GM19351 (cell line): Measurements from ENCODE around the gene TRIM22.
"Not testable (repeated sequence)": the region's sequence is repeated elsewhere in the genome, so short reads cannot be mapped to it uniquely, and the experiment has no call there.

Source experiments
- ATAC-seq: cut with Tn5 transposase; IDR thresholded peaks from one replicate; pipeline ENCODE4 v1.9.1; 2021; ENCODE audit warnings: mild to moderate bottlenecking, moderate library complexity; ENCODE audit not compliant: unreplicated experiment

The TRIM22 gene

DNA sequence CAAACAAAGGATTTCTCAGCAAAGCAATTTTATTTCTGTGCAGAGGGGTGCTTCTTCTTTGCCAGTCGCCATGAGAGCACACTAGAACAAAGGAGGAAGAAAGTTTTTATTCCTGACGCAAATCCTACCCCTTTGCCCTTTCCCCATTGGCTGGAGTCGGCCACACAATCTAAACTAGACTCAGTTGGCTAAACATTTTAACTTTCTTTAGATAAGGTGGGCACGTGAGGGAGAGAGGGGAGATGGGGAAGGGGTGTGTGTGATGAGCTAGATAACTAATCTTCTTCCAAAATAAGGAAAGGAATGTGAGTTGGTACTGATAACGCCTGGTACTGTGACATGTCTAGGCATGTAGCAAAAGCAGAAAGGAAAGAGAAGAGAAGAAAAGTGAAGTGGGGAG is 626 bp downstream of the TRIM22 start:
- ATAC-seq = no peak

GRCh38 chr11:5690736-5691135 is 1.1 kb downstream of the TRIM22 start:
- ATAC-seq = no peak

DNA sequence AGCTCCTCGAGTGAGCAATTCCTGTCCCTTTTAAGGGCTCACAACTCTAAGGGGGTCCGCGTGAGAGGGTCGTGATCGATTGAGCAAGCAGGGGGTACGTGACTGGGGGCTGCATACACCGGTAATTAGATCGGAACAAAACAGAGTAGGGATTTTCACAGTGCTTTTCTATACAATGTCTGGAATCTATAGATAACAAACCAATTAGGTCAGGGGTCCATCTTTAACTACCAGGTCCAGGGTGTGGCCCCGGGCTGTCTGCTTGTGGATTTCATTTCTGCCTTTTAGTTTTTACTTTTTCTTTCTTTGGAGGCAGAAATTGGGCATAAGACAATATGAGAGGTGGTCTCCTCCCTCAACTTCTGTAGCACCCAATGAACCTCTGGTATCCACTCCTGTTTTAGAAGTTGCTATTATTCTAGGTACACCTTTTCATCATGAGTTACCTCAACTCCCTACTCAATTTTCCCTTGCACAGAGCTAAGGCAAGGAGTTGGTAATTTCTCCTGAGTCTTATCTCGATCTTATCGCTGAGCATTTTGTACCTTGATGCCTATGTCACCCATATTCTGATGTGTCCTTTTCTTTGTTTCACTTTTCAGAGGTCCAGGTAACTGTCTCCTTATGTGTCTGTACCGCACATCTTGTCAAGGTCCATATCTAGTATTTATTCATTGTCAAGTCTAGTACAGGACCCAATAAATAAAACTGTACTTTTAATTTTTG is 1.8 kb downstream of the TRIM22 start:
- ATAC-seq = not testable (repeated sequence)

DNA sequence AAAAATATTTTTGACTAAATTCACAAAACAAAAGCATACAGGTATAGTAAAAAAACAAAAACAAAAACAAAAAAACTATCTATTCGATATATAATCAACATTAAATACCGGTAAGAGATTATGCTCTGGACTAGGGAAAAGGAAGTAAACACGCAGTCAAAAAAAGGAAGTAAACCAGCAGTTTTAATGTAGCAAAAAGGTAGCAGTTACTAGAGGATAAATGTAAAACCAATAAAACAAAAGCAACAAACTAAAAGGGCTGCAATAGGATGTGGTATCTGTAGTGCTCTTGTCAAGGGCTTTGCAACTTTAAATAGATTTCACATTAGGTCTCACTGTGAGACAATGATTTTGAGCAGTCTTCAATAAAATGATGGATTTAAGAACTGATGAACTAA is 2.4 kb downstream of the TRIM22 start:
- ATAC-seq = no peak

- no peak for ATAC-seq
Measured at GRCh38 chr11:5694642-5695041, 5.1 kb downstream of the TRIM22 start.

- ATAC-seq = no peak
Measured at GRCh38 chr11:5695580-5695979, 6.0 kb downstream of the TRIM22 start.

- no peak for ATAC-seq
Measured at GRCh38 chr11:5696210-5696609, 6.6 kb downstream of the TRIM22 start.

DNA sequence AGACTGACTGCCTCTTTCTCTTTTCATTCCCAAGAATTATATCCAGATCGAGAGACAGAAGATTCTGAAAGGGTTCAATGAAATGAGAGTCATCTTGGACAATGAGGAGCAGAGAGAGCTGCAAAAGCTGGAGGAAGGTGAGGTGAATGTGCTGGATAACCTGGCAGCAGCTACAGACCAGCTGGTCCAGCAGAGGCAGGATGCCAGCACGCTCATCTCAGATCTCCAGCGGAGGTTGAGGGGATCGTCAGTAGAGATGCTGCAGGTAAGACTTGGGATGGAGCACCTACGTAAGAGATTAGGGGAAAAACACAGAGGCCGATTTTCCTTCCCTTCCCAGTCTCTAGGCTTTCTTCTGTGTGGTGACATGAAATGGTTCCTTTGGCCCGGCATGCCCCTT is 8.7 kb downstream of the TRIM22 start:
- ATAC-seq = no peak

DNA sequence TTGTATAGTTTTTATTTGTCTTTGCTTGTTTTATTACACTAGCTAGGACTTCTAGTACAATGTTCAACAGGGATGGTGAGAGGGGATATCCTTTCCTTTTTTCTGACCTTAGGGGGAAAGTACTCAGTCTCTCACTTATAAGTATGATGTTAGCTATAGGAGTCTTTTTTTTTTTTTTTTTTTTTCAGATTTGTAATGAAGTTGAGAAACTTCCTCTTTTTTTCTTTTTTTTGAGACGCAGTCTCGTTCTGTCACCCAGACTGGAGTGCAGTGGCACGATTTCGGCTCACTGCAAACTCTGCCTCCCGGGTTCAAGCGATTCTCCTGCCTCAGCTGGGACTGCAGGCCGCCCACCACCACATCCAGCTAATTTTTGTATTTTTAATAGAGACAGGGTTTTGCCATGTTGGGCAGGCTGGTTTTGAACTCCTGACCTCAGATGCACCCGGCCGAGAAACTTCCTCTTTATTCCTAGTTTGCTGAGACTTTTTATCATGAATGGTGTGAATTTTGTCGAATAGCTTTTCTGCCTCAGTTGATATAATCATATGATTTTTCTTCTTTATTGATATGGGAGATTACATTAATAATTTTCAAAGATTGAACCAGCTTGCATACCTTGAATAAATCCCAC is 10.9 kb downstream of the TRIM22 start:
- ATAC-seq = no peak

DNA sequence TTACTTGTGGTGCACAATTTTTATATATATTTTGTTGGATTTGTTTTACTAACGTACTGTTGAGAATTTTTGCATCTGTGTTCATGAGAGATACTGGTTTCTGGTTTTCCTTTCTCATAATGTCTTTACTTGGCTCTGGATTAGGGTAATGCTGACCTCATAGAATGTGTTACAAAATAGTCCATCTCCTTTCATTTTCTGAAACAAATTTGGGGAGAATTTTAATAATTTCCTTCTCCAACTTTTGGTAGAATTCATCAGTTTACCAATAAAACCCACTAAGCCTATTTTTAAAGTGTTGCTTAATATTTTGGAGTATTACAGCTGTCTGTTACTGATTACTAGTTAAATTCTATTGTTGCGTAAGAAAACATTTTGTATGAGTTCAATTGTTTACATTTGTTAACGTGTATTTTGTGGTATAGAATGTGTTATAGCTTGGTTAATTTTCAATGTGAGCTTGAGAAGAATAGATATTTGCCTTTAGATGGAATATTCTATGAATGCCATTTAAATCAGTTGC is 11.5 kb downstream of the TRIM22 start:
- no peak for ATAC-seq

DNA sequence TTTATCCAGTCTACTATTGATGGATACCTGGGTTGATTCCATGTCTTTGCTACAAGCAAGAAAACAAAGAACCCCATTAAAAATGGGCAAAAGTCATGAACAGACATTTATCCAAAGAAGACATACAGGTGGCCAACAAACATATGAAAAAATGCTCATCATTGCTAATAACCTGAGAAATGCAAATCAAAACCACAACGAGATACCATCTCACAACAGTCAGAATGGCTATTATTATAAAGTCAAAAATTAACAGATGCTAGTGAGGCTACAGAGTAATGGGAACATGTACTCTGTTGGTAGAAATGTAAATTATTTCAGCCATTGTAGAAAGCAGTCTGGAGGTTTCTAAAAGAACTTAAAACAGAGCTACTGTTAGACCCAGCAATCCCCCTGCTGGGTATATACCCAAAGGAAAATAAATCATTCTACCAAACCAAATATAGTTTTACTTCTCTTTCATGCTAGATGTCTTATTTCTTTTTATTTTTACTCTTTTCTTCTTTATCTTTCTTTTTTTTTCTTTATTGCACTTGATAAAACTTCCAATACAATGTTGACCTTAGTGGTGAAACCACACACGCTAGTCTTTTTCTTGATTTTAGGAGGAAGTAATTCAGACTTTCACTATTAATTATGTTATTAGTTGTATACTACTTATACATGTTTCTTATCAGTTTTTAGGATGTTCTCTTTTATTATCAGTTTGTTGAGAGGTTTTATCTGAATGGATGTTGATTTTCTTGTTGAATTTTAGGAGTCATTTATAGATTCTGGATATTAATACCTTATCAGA is 14.3 kb downstream of the TRIM22 start:
- ATAC-seq = peak; percentile 55

DNA sequence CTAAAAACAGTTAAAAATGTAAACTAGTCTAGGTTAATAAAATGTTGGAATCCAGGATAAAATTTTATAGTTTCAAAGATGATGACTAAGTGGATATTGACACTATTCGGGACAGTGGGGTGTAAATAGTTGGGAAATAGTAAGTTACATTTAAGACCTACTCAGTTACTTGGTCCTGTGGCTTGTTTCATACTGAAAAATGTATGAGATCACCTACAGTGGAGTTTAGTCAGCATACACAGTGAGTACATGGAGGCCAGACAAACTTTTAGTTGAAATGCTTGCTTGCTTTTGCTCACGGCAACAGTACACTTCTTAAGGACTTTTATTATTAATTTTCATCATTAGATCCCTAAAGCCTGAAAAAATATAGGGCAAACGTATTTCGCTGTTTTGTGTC is 16.1 kb downstream of the TRIM22 start:
- ATAC-seq = no peak

GRCh38 chr11:5712507-5712906 is 22.9 kb downstream of the TRIM22 start:
- peak; percentile 72 for ATAC-seq

DNA sequence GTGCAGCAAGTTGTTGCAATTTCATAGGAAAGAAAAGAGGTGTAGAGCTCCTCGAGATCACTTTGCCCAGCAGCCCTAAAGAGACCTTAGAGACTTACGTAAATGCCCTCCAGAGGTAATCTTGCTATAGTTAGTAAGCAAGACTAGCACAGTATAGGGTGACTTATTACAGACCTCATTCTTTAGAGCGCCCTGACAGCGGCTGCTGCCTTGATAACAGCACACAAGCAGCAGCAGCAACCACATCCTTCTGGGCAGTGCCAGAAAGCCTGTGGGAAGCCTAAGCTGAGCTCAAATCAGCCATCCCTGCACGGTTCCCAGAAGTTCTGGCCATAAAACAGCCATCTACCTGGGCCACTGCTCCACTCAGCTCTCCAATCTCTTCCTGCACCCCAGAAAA is 24.1 kb downstream of the TRIM22 start:
- no peak for ATAC-seq

- not testable (repeated sequence) for ATAC-seq
Measured at GRCh38 chr11:5716518-5716917, 26.9 kb downstream of the TRIM22 start.

DNA sequence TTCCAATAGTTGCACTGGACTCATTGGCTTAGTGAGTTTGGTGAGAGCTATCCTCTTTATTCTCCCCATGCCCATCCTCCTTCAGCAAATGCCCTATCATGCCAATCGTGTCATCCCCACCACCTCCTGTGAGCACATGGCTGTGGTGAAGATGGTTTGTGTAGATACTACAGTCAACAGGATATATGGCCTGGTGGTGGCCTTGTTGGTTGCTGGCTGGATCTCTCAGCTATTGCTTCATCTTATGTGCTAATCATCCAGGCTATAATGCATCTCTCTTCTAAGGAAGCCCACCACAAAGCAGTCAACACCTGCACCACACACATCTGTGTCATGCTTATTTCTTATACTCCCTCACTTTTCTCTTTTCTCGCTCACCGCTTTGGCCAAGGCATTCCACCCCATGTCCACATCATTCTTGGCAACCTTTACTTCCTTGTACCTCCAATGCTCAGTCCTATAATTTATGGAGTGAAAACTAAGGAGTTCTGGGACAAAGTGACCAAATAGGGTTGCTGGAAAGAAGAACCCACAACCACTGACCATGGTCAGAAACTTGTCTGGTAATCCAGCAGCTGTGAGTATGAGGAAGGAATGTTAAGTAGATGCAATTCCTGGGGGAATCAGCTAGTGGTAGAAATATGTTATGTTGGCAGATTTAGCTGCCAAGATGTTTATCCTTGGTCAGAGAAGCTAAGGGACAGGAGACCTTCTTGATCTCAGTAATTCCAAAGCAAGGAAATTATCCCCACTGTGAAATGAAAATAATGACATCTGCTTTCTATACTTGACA is 30.3 kb downstream of the TRIM22 start:
- no peak for ATAC-seq

GRCh38 chr11:5722622-5723021 is 33.0 kb downstream of the TRIM22 start:
- ATAC-seq = no peak

GRCh38 chr11:5726351-5726750 is 36.8 kb downstream of the TRIM22 start:
- ATAC-seq = no peak

GRCh38 chr11:5727691-5728090 is 38.1 kb downstream of the TRIM22 start:
- ATAC-seq = no peak

GRCh38 chr11:5736396-5736795 is 46.8 kb downstream of the TRIM22 start, which contains the start of gene OR56B1:
Gene OR56B1 (plus strand): TSS chr11:5736448. CDS start chr11:5736517, 69 bp downstream.
- no peak for ATAC-seq

- ATAC-seq = no peak
Measured at GRCh38 chr11:5737091-5737490, 47.5 kb downstream of the TRIM22 start.
